Measurements from ENCODE around the gene PHOX2A.

PHOX2A gene

DNA sequence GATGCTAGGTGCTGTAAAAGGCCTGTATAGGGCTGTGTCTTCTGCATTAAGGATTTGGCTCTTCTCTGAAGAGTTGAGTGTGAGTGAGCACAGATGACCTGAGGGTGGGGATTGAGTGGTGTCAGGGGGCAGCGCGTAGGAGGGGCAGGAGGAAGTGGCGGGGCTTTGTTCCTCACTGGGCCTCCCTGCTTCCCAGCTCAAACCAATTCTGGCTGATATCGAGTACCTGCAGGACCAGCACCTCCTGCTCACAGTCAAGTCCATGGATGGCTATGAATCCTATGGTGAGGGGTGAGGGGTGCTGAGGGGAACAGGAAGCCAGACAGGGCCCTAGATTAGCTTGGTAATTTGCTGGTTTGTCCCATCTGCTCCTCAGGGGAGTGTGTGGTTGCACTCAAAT is 9.1 kb downstream of the PHOX2A start:
- Histone ChIP-seq H3K4me3 (ENCODE audit: insufficient read depth, low read depth, low read length) (no peak overlapping the region), H3K27ac (ENCODE audit: insufficient read depth, low read depth, low read length, poor library complexity, severe bottlenecking) (no peak overlapping the region), H3K36me3 (ENCODE audit: control insufficient read depth, insufficient read depth, low read length) (peaks cover 52% of the 10 kb centered on the region), H3K4me1 (ENCODE audit: control insufficient read depth, insufficient read depth, low read length) (peaks cover 14% of the 10 kb centered on the region), H3K9me3 (ENCODE audit: control insufficient read depth, low read length) (no peaks in the 10 kb centered on the region), H3K27me3 (ENCODE audit: control insufficient read depth, insufficient read depth, low read length, poor library complexity, severe bottlenecking) (peaks cover 16% of the 10 kb centered on the region)
- WGBS, 2 experiments, result 96 to 98% methylated on average over 4 of the region's 4 CpGs

DNA sequence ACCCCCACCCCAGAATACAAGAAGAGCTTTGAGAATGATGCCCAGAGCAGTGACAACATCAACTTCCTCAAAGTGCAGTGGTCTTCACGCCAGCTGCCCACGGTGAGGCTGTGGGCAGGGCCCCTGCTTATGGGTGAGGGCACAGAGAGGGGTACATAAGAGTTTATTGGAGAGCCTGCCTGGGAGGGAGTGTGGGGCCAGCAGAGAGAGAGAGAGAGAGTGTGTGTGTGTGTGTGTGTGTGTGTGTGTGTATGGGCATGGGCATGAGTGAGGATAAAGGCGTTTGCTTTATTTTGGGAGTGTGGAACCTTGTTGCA is 9.5 kb downstream of the PHOX2A start:
- WGBS, 2 experiments, result 91 to 92% methylated on average over 3 of the region's 3 CpGs
- Histone ChIP-seq H3K9me3 (ENCODE audit: control insufficient read depth, low read length) (no peaks in the 10 kb centered on the region), H3K36me3 (ENCODE audit: control insufficient read depth, insufficient read depth, low read length) (peaks cover 56% of the 10 kb centered on the region), H3K4me1 (ENCODE audit: control insufficient read depth, insufficient read depth, low read length) (peaks cover 12% of the 10 kb centered on the region), H3K27ac (ENCODE audit: insufficient read depth, low read depth, low read length, poor library complexity, severe bottlenecking) (no peak overlapping the region), H3K27me3 (ENCODE audit: control insufficient read depth, insufficient read depth, low read length, poor library complexity, severe bottlenecking) (peaks cover 11% of the 10 kb centered on the region), H3K4me3 (ENCODE audit: insufficient read depth, low read depth, low read length) (no peak overlapping the region)

DNA sequence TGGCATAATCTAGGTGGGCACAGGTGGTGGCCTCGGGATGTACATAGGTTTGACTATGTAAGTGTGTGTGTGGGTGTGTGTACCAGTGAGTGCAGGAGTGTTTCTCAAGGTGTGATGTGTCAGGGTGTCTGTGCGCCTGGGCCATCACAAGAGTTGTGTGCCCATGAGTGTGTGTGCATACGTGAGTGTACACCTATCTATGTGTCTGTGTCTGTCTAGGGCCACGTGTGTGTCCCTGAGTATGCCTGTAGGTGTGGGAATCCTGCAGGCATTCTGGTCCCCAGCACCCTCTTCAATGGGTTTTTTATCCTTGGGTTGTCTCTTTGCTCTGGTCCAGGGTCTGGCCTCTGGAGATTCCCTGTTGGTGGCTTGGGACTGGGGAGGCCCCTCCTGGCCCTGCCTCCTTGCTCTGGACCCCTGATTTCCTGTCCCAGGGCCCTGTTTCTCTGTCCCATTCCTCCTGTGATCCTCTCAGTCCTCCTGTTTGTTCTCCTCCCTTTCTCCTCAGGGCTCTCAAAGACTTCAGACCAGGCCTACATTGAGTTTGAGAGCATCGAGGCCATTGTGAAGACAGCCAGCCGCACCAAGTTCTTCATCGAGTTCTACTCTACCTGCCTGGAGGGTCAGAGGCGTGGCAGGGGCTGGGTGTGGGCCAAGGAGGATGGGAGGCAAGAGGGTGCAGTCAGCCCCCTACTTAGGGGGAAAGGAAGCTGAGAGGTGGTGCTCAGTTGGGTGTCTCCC is 10.0 kb downstream of the PHOX2A start:
- Histone ChIP-seq H3K27ac (ENCODE audit: insufficient read depth, low read depth, low read length, poor library complexity, severe bottlenecking) (no peak overlapping the region), H3K27me3 (ENCODE audit: control insufficient read depth, insufficient read depth, low read length, poor library complexity, severe bottlenecking) (peaks cover 6% of the 10 kb centered on the region), H3K4me3 (ENCODE audit: insufficient read depth, low read depth, low read length) (no peak overlapping the region), H3K36me3 (ENCODE audit: control insufficient read depth, insufficient read depth, low read length) (peaks cover 60% of the 10 kb centered on the region), H3K9me3 (ENCODE audit: control insufficient read depth, low read length) (no peaks in the 10 kb centered on the region), H3K4me1 (ENCODE audit: control insufficient read depth, insufficient read depth, low read length) (peaks cover 7% of the 10 kb centered on the region)
- 94 to 96% methylated on average over 8 of the region's 8 CpGs for WGBS, 2 experiments

DNA sequence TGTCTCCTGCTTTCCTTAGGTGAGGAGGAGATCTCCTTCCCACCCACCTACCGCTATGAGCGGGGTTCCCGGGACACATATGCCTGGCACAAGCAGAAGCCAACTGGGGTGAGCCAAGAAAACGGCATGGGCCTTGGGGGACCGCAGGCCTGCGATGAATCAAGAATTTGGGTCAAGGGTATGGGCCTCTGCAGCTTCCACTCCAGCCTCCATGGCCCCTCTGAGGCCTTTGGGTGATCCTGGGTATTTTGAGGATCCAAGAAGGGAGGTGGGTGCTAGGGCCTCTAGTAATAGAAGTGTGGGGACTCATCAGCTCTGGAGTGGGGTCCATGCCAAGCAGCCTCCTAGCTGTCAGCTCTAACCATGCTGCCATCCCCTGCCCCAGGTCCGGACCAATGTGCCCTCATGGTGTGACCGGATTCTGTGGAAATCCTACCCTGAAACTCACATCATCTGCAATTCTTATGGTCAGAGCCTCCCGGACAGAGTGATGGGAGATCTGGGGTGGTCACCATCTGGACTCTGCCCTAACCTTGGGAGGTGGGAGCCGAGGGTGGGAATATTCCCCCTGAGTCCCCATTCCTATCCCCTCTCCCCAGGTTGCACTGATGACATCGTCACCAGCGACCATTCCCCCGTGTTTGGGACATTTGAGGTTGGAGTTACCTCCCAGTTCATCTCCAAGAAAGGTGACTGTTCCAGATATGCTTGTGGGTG is 10.8 kb downstream of the PHOX2A start:
- Histone ChIP-seq H3K27ac (ENCODE audit: insufficient read depth, low read depth, low read length, poor library complexity, severe bottlenecking) (no peak overlapping the region), H3K4me1 (ENCODE audit: control insufficient read depth, insufficient read depth, low read length) (no peaks in the 10 kb centered on the region), H3K36me3 (ENCODE audit: control insufficient read depth, insufficient read depth, low read length) (peaks cover 60% of the 10 kb centered on the region), H3K27me3 (ENCODE audit: control insufficient read depth, insufficient read depth, low read length, poor library complexity, severe bottlenecking) (no peaks in the 10 kb centered on the region), H3K9me3 (ENCODE audit: control insufficient read depth, low read length) (no peaks in the 10 kb centered on the region), H3K4me3 (ENCODE audit: insufficient read depth, low read depth, low read length) (no peak overlapping the region)
- 96 to 97% methylated on average over 13 of the region's 13 CpGs for WGBS, 2 experiments

DNA sequence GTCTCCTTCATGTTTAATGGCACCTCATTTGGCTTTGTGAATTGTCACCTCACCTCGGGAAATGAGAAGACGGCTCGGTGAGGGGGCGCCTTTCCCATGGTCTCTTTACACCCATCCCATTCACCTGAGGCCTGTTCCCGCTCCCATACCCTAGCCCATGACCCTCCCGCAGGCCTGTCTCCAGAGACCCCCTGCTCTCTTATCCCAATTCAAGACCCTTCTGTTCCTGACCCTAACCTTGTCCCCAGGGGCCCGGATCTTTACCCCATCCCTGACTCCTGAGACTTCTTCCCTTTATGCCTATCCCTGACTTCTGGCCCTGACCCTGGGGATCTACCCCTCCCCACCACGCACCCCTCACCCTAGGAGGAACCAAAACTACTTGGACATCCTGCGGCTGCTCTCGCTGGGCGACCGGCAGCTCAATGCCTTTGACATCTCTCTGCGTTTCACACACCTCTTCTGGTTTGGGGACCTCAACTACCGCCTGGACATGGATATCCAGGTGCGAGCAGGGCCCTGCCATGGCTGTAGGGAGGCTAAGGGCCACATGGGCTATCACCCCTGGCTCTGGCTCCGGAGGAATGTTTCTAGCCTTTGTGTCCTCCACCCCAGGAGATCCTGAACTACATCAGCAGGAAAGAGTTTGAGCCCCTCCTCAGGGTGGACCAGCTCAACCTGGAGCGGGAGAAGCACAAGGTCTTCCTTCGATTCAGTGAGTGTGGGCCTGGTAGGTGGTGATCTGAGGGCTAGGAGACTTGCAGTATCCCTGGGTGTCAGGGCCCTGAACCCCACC is 11.5 kb downstream of the PHOX2A start:
- Histone ChIP-seq H3K36me3 (ENCODE audit: control insufficient read depth, insufficient read depth, low read length) (peaks cover 59% of the 10 kb centered on the region), H3K27ac (ENCODE audit: insufficient read depth, low read depth, low read length, poor library complexity, severe bottlenecking) (no peak overlapping the region), H3K4me3 (ENCODE audit: insufficient read depth, low read depth, low read length) (no peak overlapping the region), H3K9me3 (ENCODE audit: control insufficient read depth, low read length) (no peaks in the 10 kb centered on the region), H3K27me3 (ENCODE audit: control insufficient read depth, insufficient read depth, low read length, poor library complexity, severe bottlenecking) (no peaks in the 10 kb centered on the region), H3K4me1 (ENCODE audit: control insufficient read depth, insufficient read depth, low read length) (no peaks in the 10 kb centered on the region)
- 94 to 95% methylated on average over 18 of the region's 18 CpGs for WGBS, 2 experiments

DNA sequence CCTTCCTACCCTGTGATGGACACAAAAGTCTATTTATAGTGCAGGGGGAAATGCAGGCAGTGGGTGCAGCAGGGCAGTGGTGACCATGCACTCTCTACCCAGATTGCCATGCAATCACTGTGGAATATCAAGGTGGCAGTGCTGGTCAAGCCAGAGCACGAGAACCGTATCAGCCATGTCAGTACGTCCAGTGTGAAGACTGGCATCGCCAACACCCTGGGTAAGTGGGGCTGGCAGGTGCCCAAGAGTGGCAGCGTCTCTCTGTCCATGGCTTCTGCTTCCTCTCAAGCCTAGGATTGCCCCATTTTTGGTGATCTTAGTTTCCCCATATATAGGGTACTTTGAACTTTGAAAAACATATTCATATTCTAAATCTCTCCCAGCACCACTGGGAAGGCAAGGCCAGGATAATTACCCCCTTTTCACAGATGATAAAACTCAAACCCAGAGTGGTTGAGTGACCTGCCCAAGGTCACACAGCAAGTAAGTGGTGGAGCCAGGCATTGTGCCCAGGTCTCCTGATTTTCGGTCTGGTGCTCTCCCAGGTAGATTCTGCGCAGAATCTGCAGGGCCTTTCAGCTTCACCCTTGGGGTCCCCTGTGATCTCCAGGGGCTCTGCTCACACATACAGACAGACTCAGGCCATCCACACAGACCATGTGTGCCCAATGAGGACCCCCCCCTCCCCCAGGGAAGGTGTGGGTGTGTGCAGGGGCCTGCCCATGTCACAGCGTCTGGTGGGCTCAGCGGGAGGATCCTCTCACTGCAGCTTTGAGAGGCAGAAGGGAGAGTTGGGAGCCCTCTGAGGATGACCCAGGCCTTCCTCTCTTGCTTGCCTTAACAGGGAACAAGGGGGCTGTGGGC is 12.3 kb downstream of the PHOX2A start:
- 94% methylated on average over 9 of the region's 9 CpGs for WGBS, 2 experiments

DNA sequence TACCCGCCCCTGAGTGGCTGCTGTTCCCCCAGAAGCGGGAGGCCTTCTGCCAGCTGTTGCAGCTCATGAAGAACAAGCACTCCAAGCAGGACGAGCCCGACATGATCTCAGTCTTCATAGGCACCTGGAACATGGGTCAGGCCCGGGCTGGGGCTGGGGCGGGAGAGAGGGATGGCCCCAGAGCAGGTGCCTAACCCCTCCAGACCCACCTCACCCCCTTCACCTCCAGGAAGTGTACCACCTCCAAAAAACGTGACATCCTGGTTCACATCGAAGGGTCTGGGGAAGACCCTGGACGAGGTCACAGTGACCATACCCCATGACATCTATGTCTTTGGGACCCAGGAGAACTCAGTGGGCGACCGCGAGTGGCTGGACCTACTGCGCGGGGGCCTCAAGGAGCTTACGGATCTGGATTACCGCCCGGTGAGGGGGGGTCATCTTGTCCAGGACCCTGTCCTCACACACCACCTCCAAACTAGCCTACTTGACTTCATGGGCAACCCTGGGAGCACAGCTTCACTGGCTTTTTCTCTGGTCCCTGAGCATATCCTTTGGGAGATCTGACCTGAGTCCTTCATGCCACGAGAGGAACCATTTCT is 13.1 kb downstream of the PHOX2A start:
- no peak overlapping the region for H3K27ac ChIP-seq (ENCODE audit: insufficient read depth, low read depth, low read length, poor library complexity, severe bottlenecking)
- H3K27me3 ChIP-seq (ENCODE audit: control insufficient read depth, insufficient read depth, low read length, poor library complexity, severe bottlenecking), result no peaks in the 10 kb centered on the region
- H3K4me3 ChIP-seq (ENCODE audit: insufficient read depth, low read depth, low read length), result no peak overlapping the region
- H3K36me3 ChIP-seq (ENCODE audit: control insufficient read depth, insufficient read depth, low read length), result peaks cover 57% of the 10 kb centered on the region
- 96% methylated on average over 18 of the region's 18 CpGs for WGBS, 2 experiments
- H3K9me3 ChIP-seq (ENCODE audit: control insufficient read depth, low read length), result no peaks in the 10 kb centered on the region
- peaks cover 11% of the 10 kb centered on the region for H3K4me1 ChIP-seq (ENCODE audit: control insufficient read depth, insufficient read depth, low read length)

More for the DNA sequence above, 12.3 kb downstream of the PHOX2A start:
- Histone ChIP-seq H3K27me3 (ENCODE audit: control insufficient read depth, insufficient read depth, low read length, poor library complexity, severe bottlenecking) (no peaks in the 10 kb centered on the region), H3K9me3 (ENCODE audit: control insufficient read depth, low read length) (no peaks in the 10 kb centered on the region), H3K36me3 (ENCODE audit: control insufficient read depth, insufficient read depth, low read length) (peaks cover 57% of the 10 kb centered on the region), H3K4me1 (ENCODE audit: control insufficient read depth, insufficient read depth, low read length) (peaks cover 5% of the 10 kb centered on the region), H3K27ac (ENCODE audit: insufficient read depth, low read depth, low read length, poor library complexity, severe bottlenecking) (no peak overlapping the region), H3K4me3 (ENCODE audit: insufficient read depth, low read depth, low read length) (no peak overlapping the region)

DNA sequence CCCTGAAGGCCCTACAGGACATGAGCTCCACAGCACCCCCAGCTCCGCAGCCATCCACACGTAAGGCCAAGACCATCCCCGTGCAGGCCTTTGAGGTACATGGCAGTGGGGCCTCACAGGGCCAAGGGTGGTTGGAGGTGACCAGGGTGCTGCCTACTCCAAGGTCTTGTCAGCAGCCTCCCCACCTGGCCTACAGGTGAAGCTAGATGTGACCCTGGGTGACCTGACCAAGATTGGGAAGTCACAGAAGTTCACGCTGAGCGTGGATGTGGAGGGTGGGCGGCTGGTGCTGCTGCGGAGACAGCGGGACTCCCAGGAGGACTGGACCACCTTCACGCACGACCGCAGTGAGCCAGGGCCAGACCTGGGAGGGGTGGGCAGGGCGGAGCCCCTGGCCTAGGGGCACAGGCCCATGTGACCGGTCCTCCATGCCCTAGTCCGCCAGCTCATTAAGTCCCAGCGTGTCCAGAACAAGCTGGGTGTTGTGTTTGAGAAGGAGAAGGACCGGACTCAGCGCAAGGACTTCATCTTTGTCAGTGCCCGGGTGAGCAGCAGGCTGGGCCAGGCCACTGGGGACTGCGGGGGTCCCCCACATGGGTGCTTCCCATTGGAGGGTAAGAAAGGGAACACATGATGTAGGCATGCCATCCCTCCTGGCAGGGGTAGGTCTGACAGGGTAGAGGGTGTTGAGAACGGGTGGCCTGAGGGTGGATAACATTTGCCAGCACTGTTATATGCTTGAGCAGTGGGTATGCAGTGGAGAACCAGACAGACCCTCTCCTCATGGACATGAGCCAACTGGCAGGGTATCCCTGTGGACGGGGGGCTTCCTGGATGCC is 13.8 kb downstream of the PHOX2A start:
- Histone ChIP-seq H3K4me1 (ENCODE audit: control insufficient read depth, insufficient read depth, low read length) (peaks cover 17% of the 10 kb centered on the region), H3K9me3 (ENCODE audit: control insufficient read depth, low read length) (no peaks in the 10 kb centered on the region), H3K36me3 (ENCODE audit: control insufficient read depth, insufficient read depth, low read length) (peaks cover 53% of the 10 kb centered on the region), H3K4me3 (ENCODE audit: insufficient read depth, low read depth, low read length) (no peak overlapping the region), H3K27me3 (ENCODE audit: control insufficient read depth, insufficient read depth, low read length, poor library complexity, severe bottlenecking) (no peaks in the 10 kb centered on the region), H3K27ac (ENCODE audit: insufficient read depth, low read depth, low read length, poor library complexity, severe bottlenecking) (no peak overlapping the region)
- 96 to 97% methylated on average over 21 of the region's 21 CpGs for WGBS, 2 experiments

Data from ectodermal cell (in vitro differentiated cells).